ENCODE data around the gene CHAT.

CHAT gene

GRCh38 chr10:49611816-49612512 is 1.9 kb upstream of the CHAT start:
- no peak overlapping the region for H3K4me3 Mint-ChIP-seq
- peaks cover 2% of the 10 kb centered on the region for H3K36me3 Mint-ChIP-seq
- H3K27me3 Mint-ChIP-seq, result peaks cover 45% of the 10 kb centered on the region
- peaks cover 4% of the 10 kb centered on the region for H3K9me3 Mint-ChIP-seq
- no peak overlapping the region for H3K27ac Mint-ChIP-seq
- no peak for DNase-seq (ENCODE audit: low spot score in 2 of 2)
- H3K4me1 Mint-ChIP-seq, result peaks cover 6% of the 10 kb centered on the region
- no peak for ATAC-seq (ENCODE audit: low read depth)

- H3K4me3 Mint-ChIP-seq, result no peak overlapping the region
Measured at GRCh38 chr10:49612513-49613164, 1.2 kb upstream of the CHAT start.

GRCh38 chr10:49613165-49613881 is 514 bp upstream of the CHAT start:
- ATAC-seq (ENCODE audit: low read depth), result no peak

More at GRCh38 chr10:49612513-49613164, 1.2 kb upstream of the CHAT start:
- Mint-ChIP-seq H3K9me3 (peaks cover 4% of the 10 kb centered on the region), H3K36me3 (peaks cover 2% of the 10 kb centered on the region), H3K27ac (no peak overlapping the region), H3K4me1 (peaks cover 3% of the 10 kb centered on the region), H3K27me3 (peaks cover 49% of the 10 kb centered on the region)
- no peak for DNase-seq (ENCODE audit: low spot score in 2 of 2)
- ATAC-seq (ENCODE audit: low read depth), result no peak

GRCh38 chr10:49614242-49615198 is 683 bp downstream of the CHAT start:
- H3K9me3 Mint-ChIP-seq, result peaks cover 4% of the 10 kb centered on the region
- H3K27ac Mint-ChIP-seq, result no peak overlapping the region
- no peak overlapping the region for H3K4me3 Mint-ChIP-seq
- peaks cover 48% of the 10 kb centered on the region for H3K27me3 Mint-ChIP-seq
- peaks cover 2% of the 10 kb centered on the region for H3K36me3 Mint-ChIP-seq
- H3K4me1 Mint-ChIP-seq, result peaks cover 3% of the 10 kb centered on the region
- no peak for DNase-seq (ENCODE audit: low spot score in 2 of 2)
- no peak for ATAC-seq (ENCODE audit: low read depth)

More at GRCh38 chr10:49613165-49613881, 514 bp upstream of the CHAT start:
- no peak overlapping the region for H3K27ac Mint-ChIP-seq
- peaks cover 3% of the 10 kb centered on the region for H3K4me1 Mint-ChIP-seq
- H3K4me3 Mint-ChIP-seq, result no peak overlapping the region
- peaks cover 4% of the 10 kb centered on the region for H3K9me3 Mint-ChIP-seq
- peaks cover 52% of the 10 kb centered on the region for H3K27me3 Mint-ChIP-seq
- peaks cover 2% of the 10 kb centered on the region for H3K36me3 Mint-ChIP-seq
- no peak for DNase-seq (ENCODE audit: low spot score in 2 of 2)

GRCh38 chr10:49615213-49615612 is 1.4 kb downstream of the CHAT start:
- Mint-ChIP-seq H3K27ac (no peak overlapping the region), H3K4me1 (peaks cover 3% of the 10 kb centered on the region), H3K36me3 (peaks cover 2% of the 10 kb centered on the region), H3K27me3 (peaks cover 53% of the 10 kb centered on the region), H3K4me3 (no peak overlapping the region), H3K9me3 (peaks cover 4% of the 10 kb centered on the region)
- DNase-seq (ENCODE audit: low spot score in 2 of 2) (no peak), ATAC-seq (ENCODE audit: low read depth) (no peak)

GRCh38 chr10:49615721-49616120 is 1.9 kb downstream of the CHAT start:
- H3K4me3 Mint-ChIP-seq, result no peak overlapping the region

GRCh38 chr10:49616421-49617101 is 2.7 kb downstream of the CHAT start:
- Mint-ChIP-seq H3K27ac (no peak overlapping the region), H3K4me3 (no peak overlapping the region), H3K36me3 (peaks cover 2% of the 10 kb centered on the region), H3K27me3 (peaks cover 51% of the 10 kb centered on the region), H3K4me1 (peaks cover 3% of the 10 kb centered on the region), H3K9me3 (peaks cover 4% of the 10 kb centered on the region)
- DNase-seq (ENCODE audit: low spot score in 2 of 2) (no peak), ATAC-seq (ENCODE audit: low read depth) (no peak)

More at GRCh38 chr10:49615721-49616120, 1.9 kb downstream of the CHAT start:
- ATAC-seq (ENCODE audit: low read depth), result no peak
- Mint-ChIP-seq H3K27me3 (peaks cover 53% of the 10 kb centered on the region), H3K9me3 (peaks cover 4% of the 10 kb centered on the region), H3K4me1 (peaks cover 3% of the 10 kb centered on the region), H3K27ac (no peak overlapping the region), H3K36me3 (peaks cover 2% of the 10 kb centered on the region)
- DNase-seq (ENCODE audit: low spot score in 2 of 2), result no peak

GRCh38 chr10:49617121-49618020 is 3.5 kb downstream of the CHAT start:
- Mint-ChIP-seq H3K36me3 (peaks cover under 1% of the 10 kb centered on the region), H3K4me3 (no peak overlapping the region), H3K9me3 (peaks cover 1% of the 10 kb centered on the region), H3K27ac (no peak overlapping the region), H3K4me1 (peaks cover 3% of the 10 kb centered on the region), H3K27me3 (peaks cover 46% of the 10 kb centered on the region)
- ATAC-seq (ENCODE audit: low read depth) (no peak), DNase-seq (ENCODE audit: low spot score in 2 of 2) (no peak)

GRCh38 chr10:49618821-49619220 is 5.0 kb downstream of the CHAT start:
- Mint-ChIP-seq H3K4me3 (no peak overlapping the region), H3K27ac (no peak overlapping the region), H3K9me3 (no peaks in the 10 kb centered on the region), H3K27me3 (peaks cover 39% of the 10 kb centered on the region), H3K4me1 (peaks cover 3% of the 10 kb centered on the region), H3K36me3 (no peaks in the 10 kb centered on the region)
- ATAC-seq (ENCODE audit: low read depth) (no peak), DNase-seq (ENCODE audit: low spot score in 2 of 2) (no peak)

- DNase-seq (ENCODE audit: low spot score in 2 of 2), result no peak
- no peak overlapping the region for H3K27ac Mint-ChIP-seq
- no peak for ATAC-seq (ENCODE audit: low read depth)
- H3K4me3 Mint-ChIP-seq, result no peak overlapping the region
- peaks cover 39% of the 10 kb centered on the region for H3K27me3 Mint-ChIP-seq
- H3K36me3 Mint-ChIP-seq, result no peaks in the 10 kb centered on the region
- peaks cover 2% of the 10 kb centered on the region for H3K4me1 Mint-ChIP-seq
- H3K9me3 Mint-ChIP-seq, result no peaks in the 10 kb centered on the region
Measured at GRCh38 chr10:49619613-49620012, 5.8 kb downstream of the CHAT start.

- no peaks in the 10 kb centered on the region for H3K36me3 Mint-ChIP-seq
- peaks cover 40% of the 10 kb centered on the region for H3K27me3 Mint-ChIP-seq
- no peaks in the 10 kb centered on the region for H3K9me3 Mint-ChIP-seq
- no peaks in the 10 kb centered on the region for H3K4me1 Mint-ChIP-seq
- H3K4me3 Mint-ChIP-seq, result no peak overlapping the region
- DNase-seq (ENCODE audit: low spot score in 2 of 2) (no peak), ATAC-seq (ENCODE audit: low read depth) (no peak)
- no peak overlapping the region for H3K27ac Mint-ChIP-seq
Measured at GRCh38 chr10:49620286-49620810, 6.5 kb downstream of the CHAT start.

- Mint-ChIP-seq H3K9me3 (no peaks in the 10 kb centered on the region), H3K27ac (no peak overlapping the region), H3K4me1 (no peaks in the 10 kb centered on the region), H3K4me3 (no peak overlapping the region), H3K27me3 (peaks cover 36% of the 10 kb centered on the region), H3K36me3 (no peaks in the 10 kb centered on the region)
- DNase-seq (ENCODE audit: low spot score in 2 of 2), result no peak
- no peak for ATAC-seq (ENCODE audit: low read depth)
Measured at GRCh38 chr10:49620841-49621378, 7.1 kb downstream of the CHAT start.

All from memory B cell (primary cell).